AG04449 (cell line): Measurements from ENCODE around the gene RCN1.

Experiments
- CTCF ChIA-PET: fragments of 350-600 bp; formaldehyde crosslinking; extraction: SDS; loops from one replicate; lab custom pipeline; 2021; ENCODE audit warnings: antibody characterized with exemption; lab: Yijun Ruan, JAX
- POLR2A ChIA-PET: fragments of 400-600, 350-600 bp; formaldehyde crosslinking; extraction: SDS; loops from one replicate; lab custom pipeline; 2020; ENCODE audit warnings: antibody characterized with exemption, inconsistent platforms; lab: Yijun Ruan, JAX
- DNase-seq: peaks from one replicate; pipeline ENCODE4 v3.0.0-alpha.2; 2010; ENCODE audit warnings: low read depth, low spot score
- H3K4me3 ChIP-seq: 2 replicates; pipeline ENCODE4 v1.5.1; 2011; ENCODE audit warnings: low read depth, mild to moderate bottlenecking, control low read depth, low read length
- TF ChIP-seq, protein P1 (sequence below): IDR thresholded peaks from one replicate; pipeline ENCODE4 v1.5.1; 2011; ENCODE audit warnings: mild to moderate bottlenecking, moderate library complexity, low read length, control low read depth, inconsistent platforms; ENCODE audit not compliant: insufficient read depth; ENCODE audit errors: missing control alignments

RCN1 gene

DNA sequence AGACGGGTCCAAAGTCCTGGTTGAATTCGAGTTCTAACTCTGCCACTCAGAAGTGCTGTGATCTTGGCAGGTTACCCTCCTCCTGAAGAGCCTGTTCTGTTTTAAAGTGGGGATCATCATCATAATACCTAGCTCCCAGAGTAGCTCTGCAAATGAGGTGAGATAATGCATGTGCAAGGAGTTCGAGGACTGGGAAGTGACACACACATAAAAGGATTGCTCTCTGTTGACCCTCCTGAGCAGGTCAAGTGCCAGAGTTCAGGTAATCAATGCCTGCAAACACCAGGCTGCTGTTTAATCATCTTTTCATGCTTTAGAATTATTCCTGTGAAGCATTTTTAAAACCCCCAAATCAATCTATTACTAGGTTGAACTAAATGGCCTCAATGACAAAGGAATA lies 19.9 kb downstream of the RCN1 start:
- POLR2A ChIA-PET, result no interaction called here

DNA sequence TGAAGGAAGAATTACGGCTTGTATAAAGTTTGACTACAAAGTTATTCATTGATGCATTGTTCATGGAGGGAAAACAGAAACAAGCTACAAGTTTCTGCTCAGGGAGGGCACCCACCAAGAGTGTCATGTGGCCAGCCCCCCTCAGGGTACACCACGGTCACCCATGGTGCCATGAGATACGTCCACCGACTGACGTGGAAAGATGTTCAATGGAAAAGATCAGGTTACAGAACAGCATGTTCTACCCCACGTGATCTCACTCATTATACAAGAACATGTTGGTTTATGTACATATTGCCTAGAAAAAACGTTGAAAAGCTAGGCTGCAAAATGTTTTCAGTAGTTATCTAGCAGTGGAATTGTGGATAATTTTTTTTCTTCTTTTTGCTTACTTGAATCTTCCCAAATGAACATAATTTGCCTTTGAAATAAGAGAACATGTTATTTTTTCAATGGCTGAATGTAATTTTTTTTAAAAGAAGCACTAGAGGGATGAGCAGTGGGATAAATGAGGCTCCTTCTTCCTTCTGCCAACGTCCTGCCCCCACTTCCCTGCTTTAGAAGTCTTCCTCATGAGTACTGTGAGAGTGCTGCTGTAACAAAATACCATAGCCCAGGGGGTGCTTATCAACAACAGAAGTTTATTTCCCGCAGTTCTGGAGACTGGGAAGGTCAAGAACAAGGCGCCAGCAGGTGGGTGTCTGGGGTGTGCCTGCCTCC lies 22.5 kb downstream of the RCN1 start:
- TF ChIP-seq, protein P1, sequence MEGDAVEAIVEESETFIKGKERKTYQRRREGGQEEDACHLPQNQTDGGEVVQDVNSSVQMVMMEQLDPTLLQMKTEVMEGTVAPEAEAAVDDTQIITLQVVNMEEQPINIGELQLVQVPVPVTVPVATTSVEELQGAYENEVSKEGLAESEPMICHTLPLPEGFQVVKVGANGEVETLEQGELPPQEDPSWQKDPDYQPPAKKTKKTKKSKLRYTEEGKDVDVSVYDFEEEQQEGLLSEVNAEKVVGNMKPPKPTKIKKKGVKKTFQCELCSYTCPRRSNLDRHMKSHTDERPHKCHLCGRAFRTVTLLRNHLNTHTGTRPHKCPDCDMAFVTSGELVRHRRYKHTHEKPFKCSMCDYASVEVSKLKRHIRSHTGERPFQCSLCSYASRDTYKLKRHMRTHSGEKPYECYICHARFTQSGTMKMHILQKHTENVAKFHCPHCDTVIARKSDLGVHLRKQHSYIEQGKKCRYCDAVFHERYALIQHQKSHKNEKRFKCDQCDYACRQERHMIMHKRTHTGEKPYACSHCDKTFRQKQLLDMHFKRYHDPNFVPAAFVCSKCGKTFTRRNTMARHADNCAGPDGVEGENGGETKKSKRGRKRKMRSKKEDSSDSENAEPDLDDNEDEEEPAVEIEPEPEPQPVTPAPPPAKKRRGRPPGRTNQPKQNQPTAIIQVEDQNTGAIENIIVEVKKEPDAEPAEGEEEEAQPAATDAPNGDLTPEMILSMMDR, result no peak
- no peak overlapping the region for H3K4me3 ChIP-seq
- ChIA-PET POLR2A (no interaction called here), CTCF (interaction anchor here (0.8 to 1.6 kb wide), 2 partner anchors 61 to 63 kb away, joined by 3 to 7 read pairs; no protein-coding TSS in a partner anchor)
- DNase-seq, result no peak

More for the DNA sequence above, 19.9 kb downstream of the RCN1 start:
- TF ChIP-seq, protein P1, result no peak
- CTCF ChIA-PET, result interaction anchor here (1.4 kb wide), 1 partner anchor 65 kb away, joined by 3 read pairs; no protein-coding TSS in a partner anchor
- no peak overlapping the region for H3K4me3 ChIP-seq
- no peak for DNase-seq

DNA sequence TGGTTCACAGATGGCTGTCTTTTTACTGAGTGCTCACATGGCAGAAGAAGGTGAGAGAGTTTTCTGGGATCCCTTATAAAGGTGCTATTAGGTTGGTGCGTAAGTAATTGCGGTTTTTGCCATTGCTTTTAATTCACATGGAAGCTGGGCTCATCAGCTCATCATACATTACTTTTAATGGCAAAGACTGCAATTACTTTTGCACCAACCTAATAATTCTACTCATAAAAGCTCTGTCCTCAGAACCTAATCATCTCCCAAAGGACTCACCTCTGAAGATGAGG lies 23.0 kb downstream of the RCN1 start:
- POLR2A ChIA-PET, result no interaction called here

DNA sequence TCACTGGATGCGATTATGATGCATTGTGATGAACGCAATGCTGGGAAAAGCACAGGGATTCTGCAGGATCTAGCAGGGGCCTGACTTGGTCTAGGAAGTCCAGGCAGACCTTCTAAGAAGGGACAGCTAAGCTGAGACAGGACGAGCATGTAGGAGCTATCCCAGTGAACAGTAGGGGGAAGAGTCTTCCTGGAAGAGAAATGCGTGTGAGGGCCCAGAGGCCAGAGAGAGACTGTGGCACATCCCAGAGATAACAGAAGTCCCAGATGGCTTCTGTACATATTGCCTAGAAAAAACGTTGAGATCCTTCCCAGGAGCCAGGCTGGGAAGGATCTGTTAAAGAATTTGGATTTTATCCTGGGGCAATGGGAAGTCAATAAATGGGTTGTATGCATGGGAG lies 24.6 kb downstream of the RCN1 start:
- DNase-seq, result no peak
- ChIA-PET POLR2A (no interaction called here), CTCF (no interaction called here)
- no peak overlapping the region for H3K4me3 ChIP-seq
- TF ChIP-seq, protein P1, result no peak

More for the DNA sequence above, 23.0 kb downstream of the RCN1 start:
- no peak overlapping the region for H3K4me3 ChIP-seq
- CTCF ChIA-PET, result interaction anchor here (0.8 kb wide), 1 partner anchor 62 kb away, joined by 3 read pairs; no protein-coding TSS in a partner anchor
- TF ChIP-seq, protein P1, result no peak
- no peak for DNase-seq

DNA sequence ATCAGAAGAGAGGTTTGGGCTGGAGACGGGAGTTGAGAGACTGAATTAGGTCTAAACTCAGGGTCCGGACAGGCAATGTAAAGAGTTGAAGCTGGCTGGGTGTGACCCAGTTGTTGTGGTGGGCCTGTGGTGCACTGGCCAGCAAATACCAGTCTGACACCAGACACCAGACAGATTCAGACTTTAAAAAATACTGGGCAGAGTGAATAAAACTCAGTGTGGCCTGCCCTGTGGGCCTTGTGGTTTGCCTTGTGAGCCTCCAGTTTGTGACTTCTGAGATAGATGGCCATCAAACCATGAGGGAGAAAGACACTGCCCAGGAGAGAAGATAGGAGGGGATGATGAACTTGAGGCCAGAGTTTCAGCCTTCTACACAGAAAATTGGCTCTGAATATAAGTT lies 25.8 kb downstream of the RCN1 start:
- DNase-seq, result no peak
- ChIA-PET POLR2A (interaction anchor here (1.9 kb wide), 1 partner anchor 26 kb away, joined by 8 read pairs; the partner anchor contains the start of gene RCN1), CTCF (no interaction called here)
- TF ChIP-seq, protein P1, result no peak
- no peak overlapping the region for H3K4me3 ChIP-seq
